Measurements from ENCODE around the gene ERCC6L2.

Gene ERCC6L2

DNA sequence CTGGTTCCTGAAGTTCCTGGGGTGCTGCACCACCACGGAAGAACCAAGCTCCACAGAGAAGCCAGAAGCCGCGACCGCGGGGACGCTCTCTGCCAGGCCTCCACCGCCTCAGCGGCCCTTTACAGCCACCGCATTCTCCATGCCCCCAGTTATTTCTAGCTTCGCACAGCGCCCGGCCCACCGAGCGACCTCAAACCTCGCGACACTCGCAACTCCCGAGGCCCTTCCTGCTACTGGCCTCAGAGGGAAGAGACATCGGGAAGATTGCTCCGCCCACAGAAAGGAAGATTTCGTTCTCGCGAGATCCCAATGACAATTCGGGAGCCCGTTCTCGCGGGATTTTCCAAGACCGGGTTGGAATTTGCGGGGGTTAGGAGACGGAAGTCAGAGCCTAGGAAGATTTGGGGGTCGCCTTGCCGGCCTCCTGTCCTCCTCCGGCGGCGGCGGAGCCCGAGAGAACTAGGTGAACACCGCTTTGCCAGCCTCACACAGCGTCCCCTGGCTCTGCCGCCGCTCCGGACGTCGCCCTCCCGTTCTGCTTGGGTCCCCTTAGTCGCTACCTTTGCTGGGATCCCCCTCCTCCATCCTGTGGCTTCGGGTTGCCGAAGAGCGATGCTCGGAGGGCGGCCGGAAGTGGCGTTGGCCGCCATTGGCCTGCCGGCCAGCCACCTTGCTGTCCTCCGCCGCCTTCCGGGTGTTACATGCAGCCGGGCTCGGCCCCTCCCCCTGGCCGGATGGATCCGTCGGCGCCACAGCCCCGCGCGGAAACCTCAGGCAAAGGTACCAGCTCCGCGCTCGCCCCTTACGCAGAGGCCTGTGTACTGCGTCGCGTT, at the start of gene ERCC6L2:
Gene ERCC6L2, plus strand, starts transcription at position 387 of the 833 bp plus-strand sequence. Its CDS starts 348 bp downstream, at position 735.
- peak; percentile 63 for FAIRE-seq

DNA sequence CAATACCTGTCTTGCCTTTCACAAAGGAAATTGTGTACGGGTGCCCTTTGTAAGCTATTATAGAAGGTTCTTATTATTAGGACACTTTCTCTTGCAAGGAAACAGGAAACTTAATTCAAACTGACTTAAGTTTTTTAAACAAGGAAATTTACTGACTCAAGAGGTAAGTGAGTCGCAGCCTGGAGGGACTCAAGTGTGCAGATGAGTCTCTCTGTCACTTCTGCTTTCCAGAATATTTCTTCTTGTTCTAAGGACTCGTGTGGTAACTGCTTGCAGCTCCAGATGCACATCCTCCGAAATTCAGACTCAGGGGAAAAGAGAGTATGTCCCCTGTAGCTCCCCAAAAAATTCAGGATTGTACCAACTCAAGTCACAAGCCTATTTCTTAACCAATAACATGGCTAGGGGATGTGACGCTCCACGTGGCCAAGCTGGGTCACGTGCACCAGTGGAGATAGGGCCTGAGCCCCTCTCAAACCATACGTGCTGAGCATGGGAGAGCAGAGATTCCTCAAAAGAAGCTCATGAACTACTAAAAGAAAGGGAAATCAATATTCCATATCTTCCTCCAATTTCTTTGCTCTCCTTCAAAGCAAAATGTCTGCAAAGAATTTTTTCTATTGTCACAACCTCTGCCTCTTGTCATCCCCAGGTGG, 49.2 kb upstream of the ERCC6L2 start:
- no peak for FAIRE-seq

DNA sequence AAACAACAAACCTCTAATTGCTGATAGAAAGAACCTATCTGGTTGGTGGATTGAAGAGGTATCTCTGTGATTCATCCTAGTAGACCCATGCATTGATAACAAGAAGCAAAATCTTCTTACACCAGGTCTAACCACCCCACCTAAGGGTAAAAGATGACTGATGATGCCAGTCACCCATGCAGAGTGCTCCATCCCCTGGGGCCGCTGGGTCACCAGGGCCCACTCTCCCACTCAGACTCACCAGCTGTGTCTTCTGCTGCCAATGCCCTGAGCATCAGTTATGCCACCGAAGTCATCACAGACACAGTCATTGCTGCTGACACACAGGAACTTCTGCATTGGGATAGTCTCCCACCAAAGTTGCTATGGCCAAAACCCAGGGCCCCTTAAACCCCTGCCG, 44.7 kb upstream of the ERCC6L2 start:
- FAIRE-seq: no peak

- FAIRE-seq: no peak
These were observed 43.7 kb upstream of the ERCC6L2 start for GRCh38 chr9:95831810-95832209.

DNA sequence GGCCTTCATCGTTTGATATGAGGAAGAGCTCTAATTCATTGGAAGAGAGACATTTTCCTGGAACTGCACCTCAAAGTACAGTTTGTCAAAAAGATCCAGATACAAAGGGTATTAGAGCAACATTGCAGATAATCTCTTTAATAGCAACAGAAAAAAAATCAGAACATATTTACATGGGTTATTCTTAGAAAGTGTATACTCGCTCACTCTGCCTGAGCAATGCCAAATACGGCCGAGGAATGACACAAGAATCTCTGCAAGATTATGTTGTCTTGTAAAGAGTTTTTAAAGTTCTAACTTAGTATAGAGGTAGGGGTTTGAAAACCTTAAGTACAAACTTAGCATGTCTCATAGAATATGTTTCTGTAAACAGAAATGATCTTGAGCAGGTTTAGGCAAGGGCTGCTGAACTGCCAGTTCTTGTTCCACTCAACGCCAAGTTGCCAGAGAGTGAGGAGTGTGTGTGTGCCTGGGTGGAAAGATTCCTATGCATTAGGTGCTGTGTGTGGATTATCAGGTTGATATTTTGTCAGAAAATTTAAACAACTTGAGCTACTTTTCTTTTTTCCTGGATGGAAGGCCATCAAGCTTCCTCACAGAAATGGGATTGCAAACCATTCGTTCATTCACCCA, 41.8 kb upstream of the ERCC6L2 start:
- FAIRE-seq: no peak

GRCh38 chr9:95834281-95834907, 41.1 kb upstream of the ERCC6L2 start:
- no peak for FAIRE-seq

DNA sequence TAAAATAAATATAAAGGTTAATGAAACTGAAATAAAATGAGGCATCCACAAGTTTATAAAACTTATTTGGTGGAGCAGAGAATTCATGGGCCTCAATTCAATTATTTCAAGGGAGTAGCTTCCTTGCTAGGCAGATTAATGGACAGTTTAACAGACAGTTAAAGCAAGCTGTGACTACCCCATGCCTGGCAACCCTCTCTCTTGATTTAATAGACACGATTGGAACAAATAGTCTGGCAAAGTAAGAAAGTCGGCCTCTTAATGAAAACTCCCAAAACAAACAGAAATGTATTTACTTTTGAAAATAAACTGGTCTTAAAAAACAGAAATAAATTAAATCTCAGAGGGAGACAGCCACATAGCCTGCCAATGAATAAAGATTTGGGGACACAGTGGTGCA, 40.1 kb upstream of the ERCC6L2 start:
- no peak for FAIRE-seq

GRCh38 chr9:95836072-95836471, 39.4 kb upstream of the ERCC6L2 start:
- FAIRE-seq: no peak

GRCh38 chr9:95839012-95839411, 36.5 kb upstream of the ERCC6L2 start:
- no peak for FAIRE-seq

GRCh38 chr9:95840074-95840473, 35.4 kb upstream of the ERCC6L2 start:
- FAIRE-seq: no peak

- FAIRE-seq: no peak
These were observed 34.1 kb upstream of the ERCC6L2 start for GRCh38 chr9:95841377-95841776.

GRCh38 chr9:95845751-95846150, 29.7 kb upstream of the ERCC6L2 start:
- no peak for FAIRE-seq

- no peak for FAIRE-seq
These were observed 26.7 kb upstream of the ERCC6L2 start for GRCh38 chr9:95848764-95849163.

DNA sequence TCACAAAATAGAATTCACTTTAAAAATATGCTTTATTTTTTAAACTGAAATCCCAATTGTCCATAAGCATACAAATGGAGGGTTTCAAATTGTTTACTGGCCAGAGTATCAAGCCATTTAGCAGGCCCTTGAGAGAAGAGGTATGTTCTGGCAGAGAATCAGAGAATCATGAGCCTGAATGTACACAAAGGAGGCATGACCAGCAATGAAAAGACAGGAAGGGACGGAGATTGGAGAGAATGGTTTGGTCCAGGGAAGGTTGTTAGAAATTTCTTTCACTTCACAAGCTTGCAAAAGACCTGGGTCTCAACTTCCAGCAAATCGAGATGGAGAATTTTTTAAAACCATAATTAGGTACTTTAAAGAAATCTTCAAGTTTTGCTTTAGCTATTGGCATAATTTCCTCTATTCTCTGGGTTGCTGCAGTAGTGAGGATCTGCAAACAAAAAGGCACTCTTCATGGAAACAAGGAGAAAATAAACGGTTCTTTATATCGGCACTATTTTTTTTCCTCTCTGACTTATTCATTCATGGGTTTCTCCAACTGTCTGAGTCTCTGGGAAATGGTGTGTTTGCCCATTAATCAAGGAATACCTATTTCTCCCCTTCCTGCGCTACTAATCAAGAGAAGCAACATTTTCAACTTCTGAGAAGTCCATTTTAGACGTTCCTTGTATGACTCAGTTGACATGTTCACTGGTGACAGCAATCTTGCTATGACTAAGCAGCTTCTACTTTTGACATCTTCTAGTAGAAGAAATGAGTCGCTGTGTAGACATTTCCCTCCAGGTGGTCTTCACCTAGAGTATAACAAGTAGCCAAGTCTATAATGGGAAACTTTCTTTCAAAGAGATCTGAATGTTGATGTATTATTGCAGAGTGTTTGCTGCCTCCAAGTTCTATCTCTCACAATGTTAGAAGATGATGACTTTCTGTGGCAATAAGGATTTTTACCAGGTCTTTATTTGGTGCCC, 23.1 kb upstream of the ERCC6L2 start:
- FAIRE-seq: no peak

GRCh38 chr9:95854386-95855020, 21.0 kb upstream of the ERCC6L2 start:
- FAIRE-seq: no peak

DNA sequence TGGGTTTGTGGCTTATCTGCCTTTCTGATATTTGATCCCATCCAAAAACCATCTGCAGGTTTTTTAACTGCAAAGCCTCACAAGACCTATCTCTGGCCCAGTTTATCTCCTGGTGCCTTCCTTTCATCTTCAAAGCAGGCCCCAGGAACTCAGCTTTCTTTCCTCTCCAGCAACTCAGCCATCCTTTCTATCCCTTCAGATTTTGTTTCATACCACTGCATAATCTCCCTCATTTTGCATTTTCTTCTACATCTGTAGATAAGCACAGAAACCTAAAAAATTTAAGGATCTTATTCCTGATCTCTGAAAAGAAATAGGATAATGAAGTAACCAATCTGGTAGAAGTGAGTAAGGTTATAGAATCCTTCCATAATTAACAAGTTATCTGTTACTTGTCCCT, 19.5 kb upstream of the ERCC6L2 start:
- FAIRE-seq: no peak

DNA sequence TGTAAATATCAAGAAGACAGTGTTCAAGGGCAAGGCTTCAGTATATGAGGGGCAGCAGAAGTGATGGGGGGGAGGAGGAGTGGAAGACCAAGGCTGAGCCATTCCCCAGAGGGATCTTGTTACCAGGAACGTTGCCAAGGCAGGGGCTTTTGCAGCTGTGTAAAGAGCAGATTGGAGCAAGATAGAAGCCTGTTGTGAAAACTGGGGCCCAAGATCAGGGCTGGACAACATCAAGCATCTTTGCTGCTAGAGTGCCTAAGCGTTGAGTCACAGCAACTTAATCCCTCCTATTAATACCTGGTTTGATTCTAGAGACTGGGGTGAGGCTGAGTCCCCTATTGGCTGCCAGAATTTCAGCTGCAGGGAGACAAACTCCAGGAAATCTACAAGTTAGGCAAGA, 18.4 kb upstream of the ERCC6L2 start:
- no peak for FAIRE-seq

- FAIRE-seq: no peak
These were observed 17.6 kb upstream of the ERCC6L2 start for GRCh38 chr9:95857896-95858295.

DNA sequence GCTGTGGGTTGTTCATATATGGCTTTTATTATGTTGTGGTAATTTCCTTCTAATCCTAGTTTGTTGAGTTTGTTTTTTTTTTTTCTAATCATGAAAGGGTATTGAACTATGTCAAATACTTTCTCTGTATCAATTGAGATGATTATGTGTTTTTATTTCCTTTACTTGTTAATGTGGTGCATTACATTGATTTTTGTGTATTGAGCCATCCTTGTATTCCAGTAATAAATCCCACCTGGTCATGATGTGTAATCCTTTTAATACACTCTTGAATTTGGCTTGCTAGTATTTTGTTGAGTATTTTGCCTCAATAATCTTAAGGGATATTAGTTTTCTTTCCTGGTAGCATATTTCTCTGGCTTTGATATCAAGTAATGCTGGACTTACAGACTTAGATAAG, 13.1 kb upstream of the ERCC6L2 start:
- no peak for FAIRE-seq

DNA sequence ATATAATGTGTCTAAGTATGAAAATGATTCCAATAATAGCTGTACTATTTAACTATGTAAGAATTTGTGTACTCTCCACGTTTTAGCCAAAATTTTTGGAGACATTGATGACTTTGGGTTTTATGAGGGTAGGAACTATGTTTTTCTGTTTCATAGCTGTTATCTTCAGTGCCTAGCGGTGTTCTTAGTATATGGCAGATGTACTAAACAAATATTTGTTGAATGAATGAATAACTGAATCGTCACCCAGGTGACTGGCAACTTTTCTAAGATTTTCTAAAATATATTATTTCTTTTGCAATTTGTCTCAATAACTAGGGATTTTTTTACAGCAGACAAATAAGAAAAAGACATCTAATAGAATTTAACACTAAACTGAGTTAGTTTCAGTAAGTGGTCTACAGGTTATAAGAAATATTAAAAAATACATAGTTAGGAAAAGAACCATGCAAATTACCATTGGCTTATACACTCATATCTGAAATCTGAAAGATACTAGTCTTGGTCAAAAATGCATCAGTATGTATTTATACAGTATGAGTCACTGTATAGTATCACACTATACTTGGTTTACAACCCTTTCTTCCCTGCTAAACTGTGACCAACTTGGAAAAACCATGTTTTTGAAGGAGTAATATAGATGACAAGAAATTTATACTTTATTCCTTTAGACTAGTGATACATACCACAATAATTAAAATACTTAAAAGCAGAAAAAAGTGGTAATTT, 10.5 kb upstream of the ERCC6L2 start:
- FAIRE-seq: no peak

GRCh38 chr9:95870352-95870751, 5.1 kb upstream of the ERCC6L2 start:
- no peak for FAIRE-seq
